Peyer's patch (tissue), 4 donors: ENCODE measurements around the gene ARID2.

Source experiments
- CTCF ChIP-seq, 6 experiments: fragments of 450-650 bp in 4 of 6; fragments of 200-600 bp in 2 of 6; sonication (generic) in 1 of 6; IDR thresholded peaks; one replicate each; pipeline ENCODE4 v1.5.1; 2017 to 2019; ENCODE audit warnings: antibody characterized with exemption in 6 of 6, mild to moderate bottlenecking in 3 of 6, moderate library complexity in 1 of 6
- POLR2A ChIP-seq, 2 donors: fragments of 450-650 bp; IDR thresholded peaks; one replicate each; pipeline ENCODE4 v1.5.1; 2017; ENCODE audit warnings: antibody characterized with exemption in 2 of 2, mild to moderate bottlenecking in 2 of 2, moderate library complexity in 2 of 2

DNA sequence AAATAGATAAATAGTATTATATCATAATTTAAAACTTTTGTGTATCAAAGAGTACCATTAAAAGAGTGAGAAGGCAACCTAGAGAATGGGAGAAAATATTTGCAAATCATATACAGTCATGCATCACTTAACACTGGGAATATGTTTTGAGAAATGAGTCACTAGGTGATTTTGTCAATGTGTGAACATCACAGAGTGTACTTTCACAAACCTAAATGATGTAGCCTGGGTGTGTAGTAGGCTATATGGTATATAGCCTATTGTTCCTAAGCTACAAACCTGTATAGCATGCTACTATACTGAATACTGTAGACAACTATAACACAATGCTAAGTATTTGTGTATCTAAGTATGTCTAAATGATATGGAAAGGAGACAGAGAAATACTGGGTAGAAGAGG lies 48.0 kb upstream of the ARID2 start:
- TF ChIP-seq POLR2A (IDR thresholded peaks at IDR 0.05) (no peak), CTCF (IDR thresholded peaks at IDR 0.05) (no peak)
